ENCODE measurements around the gene CHRNA4. TPM values are rescaled to one million over a fixed set of nuclear protein-coding genes. Genes with fewer than 3 reads are reported as not detected.

CHRNA4 gene
- total RNA-seq, 4 donors from 2014 or later = 0.20 TPM; not detected in 3

GRCh38 chr20:63295018-63295417 lies 66.1 kb downstream of the CHRNA4 start:
- Histone ChIP-seq H3K36me3 (no peaks in the 10 kb centered on the region), H3K4me3 (no peak overlapping the region), H3K9me3 (no peaks in the 10 kb centered on the region), H3K27me3 (peaks cover 70% of the 10 kb centered on the region), H3K4me1 (peaks cover 0 to 5% (median 0%) of the 10 kb centered on the region in 4 donors), H3K27ac (no peak overlapping the region)
- 29% methylated on average over 9 of the region's 19 CpGs; no CpG with 5 or more reads in 1 of the 2 donors for WGBS, 2 donors (ENCODE audit: low coverage in 1 of 2)
- no peak for TF ChIP-seq CTCF (IDR thresholded peaks at IDR 0.05)
- no peak for TF ChIP-seq POLR2AphosphoS5 (IDR thresholded peaks at IDR 0.05)
- TF ChIP-seq EP300 (IDR thresholded peaks at IDR 0.05; ENCODE audit: low read depth) = no peak
- no peak for TF ChIP-seq POLR2A (IDR thresholded peaks at IDR 0.05)
- in situ Hi-C loops (cut with MboI; ENCODE audit: low pct_ligation_motif_present in 1 of 4, low pct_unique_long_range_greater_than_20kb in 1 of 4, low sequenced_read_pairs in 3 of 4) (no loop called here), intact Hi-C loops (cut with DNase I; ENCODE audit: low total_unique reads) (no loop called here)
- DNase-seq = no peak

- H3K27me3 ChIP-seq = peaks cover 66% of the 10 kb centered on the region
- H3K36me3 ChIP-seq = no peaks in the 10 kb centered on the region
- H3K4me1 ChIP-seq = peaks cover 0 to 5% (median 0%) of the 10 kb centered on the region in 4 donors
- in situ Hi-C loops (cut with MboI; ENCODE audit: low pct_ligation_motif_present in 1 of 4, low pct_unique_long_range_greater_than_20kb in 1 of 4, low sequenced_read_pairs in 3 of 4) (no loop called here), intact Hi-C loops (cut with DNase I; ENCODE audit: low total_unique reads) (no loop called here)
- H3K4me3 ChIP-seq = no peak overlapping the region
- DNase-seq = no peak
- H3K27ac ChIP-seq = no peak overlapping the region
- 85% methylated on average over 5 of the region's 12 CpGs; no CpG with 5 or more reads in 1 of the 2 donors for WGBS, 2 donors (ENCODE audit: low coverage in 1 of 2)
- no peaks in the 10 kb centered on the region for H3K9me3 ChIP-seq
- TF ChIP-seq CTCF (IDR thresholded peaks at IDR 0.05) = no peak
- no peak for TF ChIP-seq POLR2A (IDR thresholded peaks at IDR 0.05)
- TF ChIP-seq EP300 (IDR thresholded peaks at IDR 0.05; ENCODE audit: low read depth) = no peak
- no peak for TF ChIP-seq POLR2AphosphoS5 (IDR thresholded peaks at IDR 0.05)
These were observed 66.6 kb downstream of the CHRNA4 start for GRCh38 chr20:63294536-63294900.

GRCh38 chr20:63293871-63294535 lies 67.1 kb downstream of the CHRNA4 start:
- no peak for TF ChIP-seq EP300 (IDR thresholded peaks at IDR 0.05; ENCODE audit: low read depth)
- TF ChIP-seq CTCF (IDR thresholded peaks at IDR 0.05) = no peak
- no peak for TF ChIP-seq POLR2A (IDR thresholded peaks at IDR 0.05)
- TF ChIP-seq POLR2AphosphoS5 (IDR thresholded peaks at IDR 0.05) = no peak
- Histone ChIP-seq H3K36me3 (no peaks in the 10 kb centered on the region), H3K9me3 (no peaks in the 10 kb centered on the region), H3K27me3 (peaks cover 61% of the 10 kb centered on the region), H3K4me3 (no peak overlapping the region), H3K27ac (no peak overlapping the region), H3K4me1 (peaks cover 0 to 5% (median 0%) of the 10 kb centered on the region in 4 donors)
- WGBS, 2 donors (ENCODE audit: low coverage in 1 of 2) = 50% methylated on average over 18 of the region's 22 CpGs; no CpG with 5 or more reads in 1 of the 2 donors
- in situ Hi-C loops (cut with MboI; ENCODE audit: low pct_ligation_motif_present in 1 of 4, low pct_unique_long_range_greater_than_20kb in 1 of 4, low sequenced_read_pairs in 3 of 4) = no loop called here
- no peak for DNase-seq
- intact Hi-C loops (cut with DNase I; ENCODE audit: low total_unique reads) = no loop called here

- Histone ChIP-seq H3K36me3 (peaks cover 0 to 3% (median 0%) of the 10 kb centered on the region in 4 donors), H3K9me3 (no peaks in the 10 kb centered on the region), H3K27ac (no peak overlapping the region), H3K4me1 (peaks cover 0 to 5% (median 0%) of the 10 kb centered on the region in 4 donors), H3K27me3 (peaks cover 56% of the 10 kb centered on the region), H3K4me3 (no peak overlapping the region)
- WGBS, 2 donors (ENCODE audit: low coverage in 1 of 2) = 66% methylated on average over 11 of the region's 11 CpGs; no CpG with 5 or more reads in 1 of the 2 donors
- in situ Hi-C loops (cut with MboI; ENCODE audit: low pct_ligation_motif_present in 1 of 4, low pct_unique_long_range_greater_than_20kb in 1 of 4, low sequenced_read_pairs in 3 of 4) (no loop called here), intact Hi-C loops (cut with DNase I; ENCODE audit: low total_unique reads) (no loop called here)
- no peak for DNase-seq
- no peak for TF ChIP-seq POLR2AphosphoS5 (IDR thresholded peaks at IDR 0.05)
- TF ChIP-seq EP300 (IDR thresholded peaks at IDR 0.05; ENCODE audit: low read depth) = no peak
- TF ChIP-seq CTCF (IDR thresholded peaks at IDR 0.05) = no peak
- TF ChIP-seq POLR2A (IDR thresholded peaks at IDR 0.05) = no peak
These were observed 67.7 kb downstream of the CHRNA4 start for GRCh38 chr20:63293456-63293855.

Small RNA genes lying within 50 kb of the gene (small RNA-seq; reads per million reads assigned to genes)
- gene RNU6-994P = 0 reads per million in 4 donors

Other genes starting within 250 kb of the CHRNA4 start
- 10 to 100 TPM; 29.4 to 35.2 (median 32.9) TPM for gene YTHDF1, start 145.2 kb downstream of the CHRNA4 start, total RNA-seq
- gene BIRC7, start 125.4 kb downstream of the CHRNA4 start, total RNA-seq = 10 to 100 TPM in 1 of 4 donors, 1 to 10 TPM in 1, not detected in 2; 1.6 to 12.7 TPM
- under 1 TPM in 1 of 4 donors, not detected in 3; 0.79 TPM for gene NKAIN4, start 106.9 kb downstream of the CHRNA4 start, total RNA-seq
- 100 to 1,000 TPM in 1 of 4 donors, 10 to 100 TPM in 3; 43.8 to 200 (median 74.8) TPM for gene ARFGAP1, start 88.5 kb downstream of the CHRNA4 start, total RNA-seq
- gene COL20A1, start 68.2 kb downstream of the CHRNA4 start, total RNA-seq = 10 to 100 TPM in 1 of 4 donors, not detected in 3; 43.8 TPM
- under 1 TPM in 3 of 4 donors, not detected in 1; 0.32 to 0.41 (median 0.37) TPM for gene KCNQ2, start 111.3 kb upstream of the CHRNA4 start, total RNA-seq
- gene EEF1A2, start 137.7 kb upstream of the CHRNA4 start, total RNA-seq = 1 to 10 TPM in 3 of 4 donors, under 1 TPM in 1; 0.75 to 5.0 (median 3.3) TPM
- 100 to 1,000 TPM; 320 to 695 (median 517) TPM for gene PPDPF, start 159.4 kb upstream of the CHRNA4 start, total RNA-seq
- gene PTK6, start 176.0 kb upstream of the CHRNA4 start, total RNA-seq = 100 to 1,000 TPM in 2 of 4 donors, 10 to 100 TPM in 2; 90.5 to 147 (median 103) TPM
- under 1 TPM in 1 of 4 donors, not detected in 3; 0.79 TPM for gene SRMS, start 186.4 kb upstream of the CHRNA4 start, total RNA-seq
- not detected for gene FNDC11, start 192.8 kb upstream of the CHRNA4 start, total RNA-seq
- 10 to 100 TPM; 32.9 to 49.4 (median 38.8) TPM for gene HELZ2, start 212.9 kb upstream of the CHRNA4 start, total RNA-seq